HPDE6-E6E7 (cell line): ENCODE results near the gene TRIOBP.
A peak's percentile ranks its signal among the peaks of the same experiment; 100 is the strongest.

Source experiments
- DNase-seq: peaks from one replicate; pipeline ENCODE4 v3.0.0; 2011; ENCODE audit warnings: missing footprints; ENCODE audit errors: extremely low spot score

Gene TRIOBP

GRCh38 chr22:37726241-37726887 lies 29.5 kb downstream of the TRIOBP start:
- no peak for DNase-seq

GRCh38 chr22:37728620-37729019 lies 31.8 kb downstream of the TRIOBP start:
- no peak for DNase-seq

- no peak for DNase-seq
Observed at GRCh38 chr22:37731804-37732471, 35.1 kb downstream of the TRIOBP start.

GRCh38 chr22:37732699-37733607 lies 36.1 kb downstream of the TRIOBP start:
- DNase-seq: no peak

GRCh38 chr22:37733625-37734401 lies 37.0 kb downstream of the TRIOBP start:
- DNase-seq: no peak

GRCh38 chr22:37734402-37734700 lies 37.5 kb downstream of the TRIOBP start:
- DNase-seq: no peak

- no peak for DNase-seq
Observed at GRCh38 chr22:37734964-37735451, 38.2 kb downstream of the TRIOBP start.

GRCh38 chr22:37739035-37739434 lies 42.2 kb downstream of the TRIOBP start:
- DNase-seq: no peak

GRCh38 chr22:37739611-37740049 lies 42.8 kb downstream of the TRIOBP start:
- DNase-seq: no peak

- DNase-seq: no peak
Observed at GRCh38 chr22:37740455-37741311, 43.8 kb downstream of the TRIOBP start.

- no peak for DNase-seq
Observed at GRCh38 chr22:37741312-37741795, 44.5 kb downstream of the TRIOBP start.

GRCh38 chr22:37742376-37743171 lies 45.7 kb downstream of the TRIOBP start:
- DNase-seq: peak; percentile 68

GRCh38 chr22:37744589-37744988 lies 47.7 kb downstream of the TRIOBP start:
- DNase-seq: no peak

GRCh38 chr22:37745548-37746365 lies 48.9 kb downstream of the TRIOBP start:
- DNase-seq: peak; percentile 74

GRCh38 chr22:37746366-37747079 lies 49.7 kb downstream of the TRIOBP start:
- DNase-seq: no peak

- DNase-seq: no peak
Observed at GRCh38 chr22:37747080-37747714, 50.3 kb downstream of the TRIOBP start.

GRCh38 chr22:37747715-37748100 lies 50.9 kb downstream of the TRIOBP start:
- no peak for DNase-seq

- DNase-seq: no peak
Observed at GRCh38 chr22:37748659-37749058, 51.8 kb downstream of the TRIOBP start.
